HG03280 (cell line): ENCODE data around the gene PTGS1.
A peak's percentile ranks its signal among the peaks of the same experiment; 100 is the strongest.
"Not testable (repeated sequence)": the region's sequence is repeated elsewhere in the genome, so short reads cannot be mapped to it uniquely, and the experiment has no call there.

Experiments
- ATAC-seq: cut with Tn5 transposase; IDR thresholded peaks from one replicate; pipeline ENCODE4 v1.9.1; 2021; ENCODE audit warnings: mild to moderate bottlenecking, moderate library complexity; ENCODE audit not compliant: unreplicated experiment

PTGS1 gene

DNA sequence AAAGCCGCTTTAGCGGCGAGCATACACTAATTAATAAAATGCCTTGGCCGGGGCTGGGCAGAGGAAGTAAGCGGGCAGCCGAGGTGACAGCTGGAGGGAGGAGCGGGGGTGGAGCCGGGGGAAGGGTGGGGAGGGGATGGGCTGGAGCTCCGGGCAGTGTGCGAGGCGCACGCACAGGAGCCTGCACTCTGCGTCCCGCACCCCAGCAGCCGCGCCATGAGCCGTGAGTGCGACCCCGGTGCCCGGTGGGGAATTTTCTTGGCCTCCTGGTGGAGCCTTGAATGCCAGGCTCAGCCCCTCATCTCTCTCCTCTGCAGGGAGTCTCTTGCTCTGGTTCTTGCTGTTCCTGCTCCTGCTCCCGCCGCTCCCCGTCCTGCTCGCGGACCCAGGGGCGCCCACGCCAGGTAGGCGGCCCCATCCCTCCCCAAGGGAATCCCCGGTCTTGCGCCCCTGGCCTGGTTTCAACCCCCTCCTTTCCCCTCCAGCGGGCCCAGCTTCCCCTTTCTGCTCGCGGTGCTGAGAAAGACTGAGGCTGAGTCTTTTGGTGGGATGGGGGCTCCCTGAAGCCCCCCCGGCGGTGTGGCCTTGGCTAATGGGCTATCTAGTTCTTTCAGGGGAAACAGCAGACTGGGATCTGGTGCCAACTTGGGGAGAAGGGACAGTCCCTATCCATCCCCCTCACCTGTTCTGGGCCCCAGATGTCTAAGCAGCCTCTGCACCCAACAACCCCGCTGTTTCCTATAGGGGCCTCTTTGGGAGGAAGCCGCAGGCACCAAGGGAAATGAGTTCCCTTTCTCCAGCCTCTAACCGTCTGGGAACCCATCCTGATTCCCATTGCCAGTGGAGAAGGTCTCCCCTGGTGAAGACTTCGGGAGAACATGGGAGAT is at the start of gene PTGS1:
Gene PTGS1, plus strand, starts transcription at position 156 of the 887 bp plus-strand sequence. Its CDS starts 61 bp downstream, at position 217.
- ATAC-seq, result peak; percentile 40

- ATAC-seq, result no peak
Observed at GRCh38 chr9:122322553-122322952, 48.3 kb upstream of the PTGS1 start.

DNA sequence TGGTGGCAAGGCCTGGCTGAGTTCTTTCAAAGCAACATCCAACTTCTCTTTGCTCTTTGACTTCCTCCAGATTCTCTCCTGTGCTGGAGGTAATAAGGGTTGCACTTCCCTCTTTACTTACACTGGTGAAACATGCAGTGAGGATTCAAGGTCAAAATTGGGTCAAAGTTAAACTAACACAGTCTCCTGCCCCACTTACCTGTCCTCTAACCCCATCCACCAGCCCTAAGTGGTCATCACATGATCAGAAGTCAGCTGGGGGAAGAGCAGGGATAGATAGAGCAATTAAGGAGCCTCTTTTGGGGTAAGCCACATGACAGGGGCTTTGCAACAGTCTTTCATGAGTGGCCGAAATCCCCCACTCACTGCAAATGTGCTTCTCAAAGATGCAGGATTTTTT is 46.2 kb upstream of the PTGS1 start:
- ATAC-seq, result not testable (repeated sequence)

- no peak for ATAC-seq
Observed at GRCh38 chr9:122325124-122325523, 45.7 kb upstream of the PTGS1 start.

DNA sequence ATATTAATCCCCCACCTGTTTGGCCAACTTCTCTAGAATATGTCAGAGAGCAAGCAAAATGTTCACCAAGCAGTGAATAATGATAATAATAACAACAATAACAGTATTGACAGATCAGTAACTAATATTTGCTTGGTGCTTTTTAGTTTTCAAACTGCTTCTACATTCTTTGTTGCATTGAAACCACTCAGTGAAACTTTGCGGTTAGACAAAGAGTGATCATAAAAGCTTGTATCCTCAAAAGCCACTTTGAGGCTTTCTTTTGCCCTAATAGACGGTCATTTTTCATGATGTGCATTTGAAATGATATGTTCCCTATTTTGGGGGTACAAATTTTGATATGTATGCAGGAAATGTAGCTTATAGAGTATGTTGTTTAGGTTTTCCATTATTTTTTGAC is 43.6 kb upstream of the PTGS1 start:
- no peak for ATAC-seq

GRCh38 chr9:122329597-122329996 is 41.2 kb upstream of the PTGS1 start:
- no peak for ATAC-seq

DNA sequence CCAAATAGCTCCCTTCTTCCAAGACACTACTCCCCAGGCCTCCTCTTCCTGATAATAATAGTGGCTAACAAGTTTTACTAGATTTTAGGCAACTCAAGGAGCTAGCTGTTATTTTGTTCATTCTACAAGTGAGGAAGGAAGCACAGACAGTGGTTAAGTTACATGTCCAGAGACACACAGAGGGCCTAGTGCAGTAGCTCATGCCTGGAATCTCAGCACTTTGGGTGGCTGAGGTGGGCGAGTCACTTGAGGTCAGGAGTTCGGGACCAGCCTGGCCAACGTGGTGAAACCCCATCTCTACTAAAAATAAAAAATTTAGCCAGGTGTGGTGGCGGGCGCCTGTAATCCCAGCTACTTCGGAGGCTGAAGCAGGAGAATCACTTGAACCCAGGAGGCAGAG is 40.4 kb upstream of the PTGS1 start:
- not testable (repeated sequence) for ATAC-seq

- ATAC-seq, result no peak
Observed at GRCh38 chr9:122331523-122331927, 39.3 kb upstream of the PTGS1 start.

- ATAC-seq, result no peak
Observed at GRCh38 chr9:122332083-122332482, 38.7 kb upstream of the PTGS1 start.

DNA sequence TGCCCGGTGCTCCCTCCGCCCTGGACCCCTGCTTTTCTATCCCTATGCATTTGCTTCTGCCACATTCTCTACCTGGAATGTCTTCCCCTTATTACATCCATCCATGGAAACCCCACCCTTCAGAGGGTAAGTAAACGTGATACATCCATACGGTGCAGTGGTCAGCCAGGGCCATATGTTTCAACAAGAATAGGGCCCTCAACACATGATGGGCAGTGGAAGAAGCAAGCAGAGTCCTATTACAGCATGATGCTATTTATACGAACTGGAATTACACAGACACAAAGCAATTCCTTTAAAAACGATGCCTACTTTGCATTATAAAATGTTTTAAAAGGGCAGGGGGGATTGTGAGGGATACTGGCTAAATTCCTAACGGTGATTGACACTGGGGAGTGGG is 38.2 kb upstream of the PTGS1 start:
- ATAC-seq, result no peak

- no peak for ATAC-seq
Observed at GRCh38 chr9:122333169-122333808, 37.5 kb upstream of the PTGS1 start.

- no peak for ATAC-seq
Observed at GRCh38 chr9:122334916-122335315, 35.9 kb upstream of the PTGS1 start.

- ATAC-seq, result no peak
Observed at GRCh38 chr9:122336189-122336588, 34.6 kb upstream of the PTGS1 start.

DNA sequence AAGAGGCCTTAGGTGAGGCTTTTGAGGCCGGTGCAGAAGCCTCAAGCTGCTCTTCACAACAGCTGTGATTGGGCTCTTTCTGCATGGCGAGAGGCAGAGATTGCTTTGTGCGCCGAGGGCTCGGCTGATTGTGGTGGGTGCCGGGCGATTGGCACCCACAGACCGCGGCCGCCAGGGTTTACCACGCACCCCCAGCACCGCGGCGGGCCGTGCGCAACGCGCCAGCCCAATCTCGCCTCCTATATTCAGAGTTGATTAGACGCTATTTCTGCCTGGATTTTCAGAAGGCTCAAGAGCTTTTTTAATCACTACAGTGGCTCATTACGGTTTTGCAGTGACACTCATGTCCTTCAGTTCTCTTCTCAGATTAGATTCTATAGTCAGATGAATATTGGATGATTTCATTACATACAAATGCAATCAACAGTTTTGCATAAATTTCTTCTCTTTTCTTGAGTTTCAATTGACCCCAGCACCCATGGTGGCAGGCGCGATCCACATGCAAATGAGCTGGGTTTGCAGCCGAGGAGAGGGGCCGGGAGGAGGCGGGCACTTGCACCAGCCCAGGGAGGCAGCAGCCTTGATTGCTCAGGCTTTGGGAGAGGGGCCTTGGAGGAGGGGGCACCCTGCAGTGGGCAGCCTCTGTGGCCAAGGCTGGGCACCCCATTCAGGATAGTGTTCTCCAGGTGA is 33.8 kb upstream of the PTGS1 start:
- ATAC-seq, result no peak

- ATAC-seq, result no peak
Observed at GRCh38 chr9:122337556-122337929, 33.3 kb upstream of the PTGS1 start.

GRCh38 chr9:122338536-122338935 is 32.3 kb upstream of the PTGS1 start:
- ATAC-seq, result no peak

GRCh38 chr9:122338994-122339393 is 31.8 kb upstream of the PTGS1 start:
- ATAC-seq, result no peak

- no peak for ATAC-seq
Observed at GRCh38 chr9:122339579-122339978, 31.2 kb upstream of the PTGS1 start.

GRCh38 chr9:122340161-122340560 is 30.7 kb upstream of the PTGS1 start:
- no peak for ATAC-seq

DNA sequence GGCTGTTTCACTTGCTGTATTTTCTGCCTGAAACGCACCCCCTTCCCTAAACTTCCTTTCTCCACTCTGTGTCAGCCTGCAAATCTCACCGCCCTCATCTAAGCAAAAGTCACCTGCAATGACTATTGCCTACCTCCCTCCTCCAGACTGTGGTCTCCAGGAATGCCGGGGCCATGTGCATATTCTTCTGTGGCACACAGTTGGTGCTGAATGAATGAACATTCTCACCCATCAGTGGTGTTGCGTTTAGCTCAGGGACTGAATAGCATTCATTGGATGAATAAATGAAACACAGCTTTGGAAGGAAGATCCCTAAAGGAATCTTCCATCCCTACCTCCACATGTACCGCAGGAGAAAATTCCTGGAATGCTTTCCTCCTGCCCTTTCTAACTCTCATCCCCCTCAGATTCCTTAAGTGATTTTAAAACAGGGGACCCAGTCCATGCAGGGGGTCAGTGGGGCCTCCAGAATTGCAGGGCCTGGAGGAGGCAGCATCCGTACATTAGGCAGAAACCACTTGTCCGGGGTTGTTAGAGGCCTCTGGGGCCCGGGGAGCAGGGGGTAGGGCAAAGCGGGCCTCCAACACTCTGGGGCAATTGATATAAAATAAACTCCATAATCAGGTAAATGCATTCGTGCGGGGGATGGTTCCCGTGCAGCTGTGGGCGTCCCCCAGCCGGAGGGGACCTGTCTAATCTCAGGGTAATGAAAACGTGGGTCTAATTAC is 28.3 kb upstream of the PTGS1 start:
- ATAC-seq, result no peak
